ENCODE results near the gene DAPK3.

DAPK3 gene

DNA sequence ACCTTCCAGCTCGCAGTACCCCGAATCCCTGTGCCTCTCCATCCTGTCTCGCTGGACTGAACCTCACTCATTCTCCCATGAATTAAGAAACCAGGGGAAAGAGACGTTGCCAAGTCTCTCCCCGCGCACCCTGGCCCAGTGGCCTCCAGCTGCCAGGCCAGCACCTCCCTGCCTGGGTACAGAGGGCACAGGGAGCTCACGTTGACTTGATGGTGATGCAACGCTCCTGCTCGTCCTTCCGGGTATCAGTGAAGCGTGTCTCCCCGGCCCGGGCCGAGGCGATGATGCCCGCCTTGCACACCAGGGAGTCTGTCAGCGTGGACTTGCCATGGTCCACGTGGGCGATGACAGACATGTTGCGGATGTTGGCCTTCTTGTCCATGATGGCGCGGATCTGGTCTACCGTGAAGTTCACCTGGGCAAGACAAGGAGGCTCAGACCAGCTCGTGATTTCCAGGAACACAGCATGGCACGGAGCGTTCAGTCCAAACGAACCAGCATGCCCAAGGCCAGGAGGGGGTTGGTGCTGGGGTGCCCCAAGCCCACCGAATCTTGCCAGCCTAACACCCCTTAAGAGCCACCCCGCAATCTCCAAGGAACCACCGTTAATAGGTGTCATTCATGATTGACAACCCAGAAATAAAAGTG is 13.2 kb upstream of the DAPK3 start:
- DNase-seq (peak in 1 of 2 donors; percentile 27), ATAC-seq (no peak)
- no peaks in the 10 kb centered on the region for H3K27me3 Mint-ChIP-seq
- peak overlapping the region; percentile 93 to 98 for H3K4me3 Mint-ChIP-seq
- H3K9me3 Mint-ChIP-seq = no peaks in the 10 kb centered on the region
- peak overlapping the region; percentile 98 to 99 for H3K27ac Mint-ChIP-seq
- peaks cover 85% of the 10 kb centered on the region for H3K4me1 Mint-ChIP-seq

- no peak for ATAC-seq
- Mint-ChIP-seq H3K9me3 (no peaks in the 10 kb centered on the region), H3K4me3 (peak overlapping the region; percentile 93 to 98), H3K27me3 (no peaks in the 10 kb centered on the region), H3K27ac (peak overlapping the region; percentile 98 to 99), H3K4me1 (peaks cover 87% of the 10 kb centered on the region)
- no peak for DNase-seq
These were observed 12.6 kb upstream of the DAPK3 start for GRCh38 chr19:3983542-3983914.

DNA sequence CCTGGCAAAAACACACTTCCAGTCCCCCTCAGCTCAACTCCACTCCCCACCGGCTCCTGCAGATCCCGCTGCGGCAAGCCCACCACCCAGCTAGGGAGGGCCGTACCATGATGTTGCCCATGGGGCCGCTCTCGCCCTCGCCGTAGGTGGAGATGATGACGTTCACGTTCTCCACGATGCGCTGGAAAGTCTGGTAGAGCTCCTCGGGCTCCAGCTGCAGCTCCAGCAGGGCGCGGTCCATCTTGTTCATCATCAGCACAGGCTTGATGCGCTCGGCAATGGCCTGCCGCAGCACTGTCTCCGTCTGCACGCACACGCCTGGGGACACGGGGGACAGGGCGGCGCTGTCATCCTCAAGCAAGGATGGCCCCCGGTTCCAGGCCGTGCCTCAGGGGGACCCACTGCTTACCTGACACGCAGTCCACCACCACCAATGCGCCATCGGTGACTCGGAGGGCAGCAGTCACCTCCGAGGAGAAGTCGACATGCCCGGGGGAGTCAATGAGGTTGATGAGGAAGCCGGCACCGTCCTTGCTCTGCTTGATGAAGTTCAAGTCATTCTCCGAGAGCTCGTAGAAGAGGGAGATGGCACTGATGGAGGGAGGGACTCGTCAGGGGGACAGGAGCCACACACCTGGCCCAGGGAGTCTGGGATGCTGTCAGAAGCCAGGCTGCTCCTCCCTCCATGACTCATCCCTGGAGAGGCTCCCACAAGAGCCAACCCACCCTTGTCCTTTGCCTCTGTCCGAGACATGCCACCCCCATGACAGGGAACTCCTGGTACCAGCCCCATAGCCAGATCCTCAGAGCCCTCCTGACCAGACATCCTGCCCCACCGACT is 12.0 kb upstream of the DAPK3 start:
- peak in 1 of 2 donors; percentile 9 for DNase-seq
- Mint-ChIP-seq H3K27ac (peak overlapping the region; percentile 52 to 99), H3K4me1 (peaks cover 87% of the 10 kb centered on the region), H3K9me3 (no peaks in the 10 kb centered on the region), H3K27me3 (no peaks in the 10 kb centered on the region), H3K4me3 (peak overlapping the region; percentile 93 to 98)
- ATAC-seq = no peak

- H3K27me3 Mint-ChIP-seq = no peaks in the 10 kb centered on the region
- peaks cover 88% of the 10 kb centered on the region for H3K4me1 Mint-ChIP-seq
- peak overlapping the region in 1 of 2 donors; percentile 99 for H3K27ac Mint-ChIP-seq
- no peaks in the 10 kb centered on the region for H3K9me3 Mint-ChIP-seq
- H3K4me3 Mint-ChIP-seq = peak overlapping the region; percentile 93 to 98
- ATAC-seq = no peak
- no peak for DNase-seq
These were observed 11.1 kb upstream of the DAPK3 start for GRCh38 chr19:3981736-3982681.

GRCh38 chr19:3981373-3981735 is 10.5 kb upstream of the DAPK3 start:
- peaks cover 85% of the 10 kb centered on the region for H3K4me1 Mint-ChIP-seq

DNA sequence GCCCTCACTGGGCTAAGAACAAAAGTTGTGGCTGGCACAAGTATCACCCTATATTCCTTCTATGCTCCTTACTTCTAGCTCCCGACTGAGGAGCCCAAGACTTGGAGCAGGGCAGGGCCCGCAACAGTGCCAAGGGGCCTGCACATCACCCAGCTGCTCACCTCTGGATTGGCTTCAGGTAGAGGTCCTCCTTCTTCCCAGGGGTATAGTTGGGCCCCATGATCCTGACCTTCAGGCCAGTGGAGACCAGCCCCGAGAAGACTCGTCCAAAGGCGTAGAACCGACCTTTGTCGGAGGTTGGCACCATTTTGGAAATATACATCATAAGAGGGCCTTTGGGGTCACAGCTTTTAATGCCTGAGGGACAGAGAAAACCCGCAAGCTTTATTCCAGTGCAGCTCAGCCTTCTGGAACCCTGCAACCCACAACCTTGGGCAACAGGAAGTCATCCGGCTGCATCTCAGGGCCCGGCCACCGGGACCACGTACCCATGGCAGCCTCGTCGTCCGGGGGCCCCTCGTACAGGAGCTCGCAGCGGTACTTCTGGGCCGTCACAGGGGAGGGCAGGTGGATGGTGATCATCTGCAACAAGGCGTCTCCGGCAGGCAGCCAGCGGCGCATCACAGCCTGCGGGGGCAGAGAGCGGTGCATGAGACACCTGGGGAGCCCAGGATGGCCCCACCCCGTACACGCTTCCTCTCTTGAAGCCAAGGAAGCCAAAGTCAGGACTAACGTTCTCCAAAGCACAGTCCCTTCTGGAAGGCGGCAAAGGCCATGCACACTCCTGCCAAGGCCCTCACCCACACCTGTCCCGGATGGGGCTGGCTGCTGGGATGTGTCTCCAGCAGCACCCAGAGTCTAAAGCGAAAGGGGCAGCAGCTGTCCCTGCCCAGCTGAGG is 9.7 kb upstream of the DAPK3 start:
- Mint-ChIP-seq H3K27me3 (no peaks in the 10 kb centered on the region), H3K27ac (peak overlapping the region in 1 of 2 donors; percentile 93), H3K4me1 (peaks cover 79% of the 10 kb centered on the region), H3K4me3 (peak overlapping the region in 1 of 2 donors; percentile 41), H3K9me3 (no peaks in the 10 kb centered on the region)
- ATAC-seq (no peak), DNase-seq (peak in 1 of 2 donors; percentile 19)

More at GRCh38 chr19:3981373-3981735, 10.5 kb upstream of the DAPK3 start:
- Mint-ChIP-seq H3K4me3 (peak overlapping the region in 1 of 2 donors; percentile 45), H3K27ac (peak overlapping the region in 1 of 2 donors; percentile 83), H3K27me3 (no peaks in the 10 kb centered on the region), H3K9me3 (no peaks in the 10 kb centered on the region)
- ATAC-seq (no peak), DNase-seq (no peak)

DNA sequence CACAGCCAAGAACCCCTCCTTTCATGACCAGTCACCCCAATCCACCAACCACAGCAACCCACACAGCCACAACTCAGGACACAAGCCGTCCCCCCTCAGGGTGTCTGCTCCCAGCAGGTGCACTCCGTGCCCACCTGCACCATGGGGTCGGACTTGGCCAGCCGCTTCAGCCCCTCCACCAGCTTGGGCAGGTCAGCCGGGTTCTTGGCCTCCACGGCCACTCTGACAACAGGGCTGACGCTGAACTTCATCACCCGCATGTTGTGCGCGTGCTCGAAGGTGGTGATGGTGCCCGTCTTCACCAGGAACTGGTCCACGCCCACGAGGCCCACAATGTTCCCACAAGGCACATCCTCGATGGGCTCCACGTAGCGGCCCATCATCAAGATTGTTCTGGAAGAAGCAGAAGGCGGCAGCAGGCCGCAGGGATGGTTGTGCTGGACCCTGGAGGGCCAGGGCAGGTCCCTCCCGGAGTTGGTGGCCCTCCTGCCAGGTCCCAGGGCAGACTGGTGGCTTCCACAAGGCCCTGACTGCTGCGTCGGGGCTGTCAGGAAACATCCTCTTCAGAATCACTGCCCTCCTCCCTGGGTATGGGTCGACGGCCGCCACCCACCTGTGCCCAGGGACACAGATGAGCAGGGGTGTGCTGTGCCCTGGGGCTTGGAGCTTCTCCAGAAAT is 8.9 kb upstream of the DAPK3 start:
- peak in 1 of 2 donors; percentile 20 for DNase-seq

DNA sequence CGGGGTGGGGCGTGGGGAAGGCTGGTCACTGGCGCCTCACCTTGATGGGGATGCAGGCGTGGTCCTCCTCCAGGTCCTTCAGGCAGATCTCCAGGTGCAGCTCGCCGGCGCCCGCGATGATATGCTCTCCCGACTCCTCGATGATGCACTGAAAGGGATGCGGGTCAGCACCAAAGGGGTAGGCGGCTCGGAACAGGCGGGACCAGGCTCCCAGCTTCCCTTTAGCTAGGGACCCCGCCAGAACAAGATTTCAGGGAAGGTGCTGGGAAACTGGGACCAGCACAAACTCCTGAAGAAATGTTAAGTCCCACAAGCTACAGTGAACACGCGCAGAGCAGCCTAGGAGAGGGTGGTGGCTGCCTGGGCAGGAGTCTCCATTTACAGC is 8.4 kb upstream of the DAPK3 start:
- H3K27ac Mint-ChIP-seq = peak overlapping the region in 1 of 2 donors; percentile 93
- no peak overlapping the region for H3K4me3 Mint-ChIP-seq
- H3K4me1 Mint-ChIP-seq = peaks cover 68% of the 10 kb centered on the region
- H3K27me3 Mint-ChIP-seq = no peaks in the 10 kb centered on the region
- no peak for ATAC-seq
- no peaks in the 10 kb centered on the region for H3K9me3 Mint-ChIP-seq
- no peak for DNase-seq

More for the DNA sequence above, 8.9 kb upstream of the DAPK3 start:
- H3K4me3 Mint-ChIP-seq = peak overlapping the region in 1 of 2 donors; percentile 39
- peaks cover 72% of the 10 kb centered on the region for H3K4me1 Mint-ChIP-seq
- no peaks in the 10 kb centered on the region for H3K27me3 Mint-ChIP-seq
- ATAC-seq = no peak
- peak overlapping the region in 1 of 2 donors; percentile 93 for H3K27ac Mint-ChIP-seq
- H3K9me3 Mint-ChIP-seq = no peaks in the 10 kb centered on the region

DNA sequence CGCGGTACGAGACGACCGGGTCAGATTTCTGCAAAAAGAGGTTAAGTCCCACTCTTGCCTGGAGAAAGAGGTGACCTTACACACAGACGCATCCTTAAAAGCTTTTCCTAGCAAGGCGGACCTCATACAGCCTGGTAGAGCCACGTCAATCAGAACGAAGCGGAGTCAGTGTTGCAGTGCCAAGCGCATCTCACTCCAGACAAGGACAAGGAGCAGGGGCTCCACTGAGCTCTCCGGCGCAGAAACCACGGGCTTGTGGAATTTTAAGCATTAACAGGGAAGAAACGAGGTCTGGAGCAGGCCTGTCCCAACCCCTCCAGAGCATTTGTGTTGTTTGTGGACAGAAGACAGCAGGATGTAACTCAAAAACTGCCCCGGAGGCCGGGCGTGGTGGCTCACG is 7.2 kb upstream of the DAPK3 start:
- DNase-seq (no peak), ATAC-seq (no peak)
- Mint-ChIP-seq H3K27ac (peak overlapping the region in 1 of 2 donors; percentile 85), H3K4me3 (peak overlapping the region; percentile 26 to 35), H3K4me1 (peaks cover 57% of the 10 kb centered on the region), H3K9me3 (no peaks in the 10 kb centered on the region), H3K27me3 (no peaks in the 10 kb centered on the region)

DNA sequence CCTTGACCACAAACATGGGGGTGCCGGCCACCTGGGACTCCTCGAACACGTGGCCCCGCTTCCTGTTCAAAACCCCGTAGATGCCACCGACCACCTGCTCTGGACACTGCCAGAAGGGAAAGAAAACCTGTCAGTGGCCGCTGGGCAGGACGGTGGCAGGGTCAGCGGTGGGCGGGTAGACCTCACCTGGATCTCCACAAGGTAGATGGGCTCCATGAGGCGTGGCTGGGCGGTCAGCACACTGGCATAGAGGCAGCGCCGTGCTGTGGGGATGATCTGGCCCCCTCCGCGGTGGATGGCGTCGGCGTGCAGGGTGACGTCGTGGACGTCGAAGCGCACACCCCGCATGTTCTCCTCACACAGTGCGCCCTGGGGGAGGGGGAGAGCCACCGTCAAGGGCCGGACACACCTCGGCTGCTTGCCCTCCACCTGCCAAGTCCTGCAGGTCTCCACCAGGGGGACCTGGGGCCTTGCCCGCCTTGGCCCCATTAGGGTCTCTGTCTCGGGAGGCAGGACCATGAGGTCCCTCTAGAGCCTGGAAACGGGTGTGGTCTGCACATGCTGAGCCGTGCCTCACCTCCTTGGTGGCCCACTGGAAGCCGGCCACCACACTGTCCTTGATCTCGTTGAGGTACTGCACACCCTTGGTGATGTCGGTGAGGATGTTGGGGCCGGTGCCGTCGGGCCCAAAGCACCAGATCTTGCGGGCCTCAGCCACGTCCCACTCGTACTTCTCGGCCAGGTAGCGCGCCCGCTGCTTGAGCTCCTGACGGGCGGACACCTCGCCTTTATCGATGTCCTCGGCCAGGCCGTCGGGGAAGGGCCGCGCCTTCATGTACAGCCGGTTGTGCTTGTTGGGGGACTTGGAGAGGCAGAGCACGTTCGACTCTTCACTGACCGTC is 6.6 kb upstream of the DAPK3 start:
- DNase-seq (peak in 1 of 2 donors; percentile 23), ATAC-seq (peak; percentile 13)
- Mint-ChIP-seq H3K9me3 (no peaks in the 10 kb centered on the region), H3K4me1 (peaks cover 51% of the 10 kb centered on the region), H3K27me3 (no peaks in the 10 kb centered on the region), H3K27ac (peak overlapping the region in 1 of 2 donors; percentile 96), H3K4me3 (peak overlapping the region in 1 of 2 donors; percentile 26)

GRCh38 chr19:3976495-3977241 is 5.8 kb upstream of the DAPK3 start:
- Mint-ChIP-seq H3K27me3 (no peaks in the 10 kb centered on the region), H3K9me3 (no peaks in the 10 kb centered on the region), H3K4me3 (peak overlapping the region in 1 of 2 donors; percentile 24), H3K4me1 (peaks cover 42% of the 10 kb centered on the region), H3K27ac (peak overlapping the region in 1 of 2 donors; percentile 96)
- peak; percentile 2 for ATAC-seq
- DNase-seq = peak in 1 of 2 donors; percentile 24

DNA sequence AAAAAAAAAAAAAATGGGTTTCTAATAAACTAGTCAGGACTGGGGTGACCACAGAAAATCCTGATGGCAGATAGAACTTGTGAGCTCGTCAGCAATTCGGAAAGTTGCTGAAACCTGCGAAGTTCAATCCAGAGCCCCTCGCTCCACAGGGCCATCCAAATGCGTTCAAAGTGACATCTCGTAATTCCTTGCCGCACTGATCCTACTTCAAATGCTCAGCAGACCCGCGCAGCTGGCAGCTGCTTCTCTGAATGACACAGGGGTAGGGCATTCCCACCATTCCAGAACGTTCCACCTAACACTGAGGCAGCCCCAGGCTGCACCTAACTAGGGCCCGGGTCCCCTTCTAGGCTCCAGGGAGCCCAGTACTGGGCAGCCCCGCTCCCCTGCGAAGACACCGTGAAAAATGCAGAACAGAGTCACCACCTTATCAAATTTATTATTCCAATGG is 4.8 kb upstream of the DAPK3 start:
- no peak overlapping the region for H3K4me3 Mint-ChIP-seq
- peak overlapping the region in 1 of 2 donors; percentile 86 for H3K27ac Mint-ChIP-seq

More for the DNA sequence above, 4.8 kb upstream of the DAPK3 start:
- no peaks in the 10 kb centered on the region for H3K27me3 Mint-ChIP-seq
- DNase-seq = peak in 1 of 2 donors; percentile 13
- ATAC-seq = no peak
- peaks cover 38% of the 10 kb centered on the region for H3K4me1 Mint-ChIP-seq
- H3K9me3 Mint-ChIP-seq = no peaks in the 10 kb centered on the region

All from stimulated activated naive CD8-positive, alpha-beta T cell treated with anti-CD3 and anti-CD28 coated beads, Interleukin-15, amount 100 ng/mL, for 72 hours (primary cell).